ENCODE results near the gene B3GAT3. TPM values are rescaled to one million over a fixed set of nuclear protein-coding genes. Genes with fewer than 3 reads are reported as not detected.

B3GAT3 gene
- polyA plus RNA-seq, 1 donor from 2014 or later = 102 TPM

GRCh38 chr11:62575837-62576236 is 45.9 kb downstream of the B3GAT3 start:
- no peaks in the 10 kb centered on the region for H3K9me2 ChIP-seq (ENCODE audit: insufficient read depth, low read length)
- H3K9ac ChIP-seq (ENCODE audit: low read length) = no peak overlapping the region
- no peaks in the 10 kb centered on the region for H3K9me3 ChIP-seq (ENCODE audit: low read length)
- H3K4me3 ChIP-seq (ENCODE audit: low read length) = no peak overlapping the region
- no peaks in the 10 kb centered on the region for H4K20me1 ChIP-seq (ENCODE audit: insufficient read depth)
- peaks cover 26% of the 10 kb centered on the region for H3K79me2 ChIP-seq (replicated peaks; ENCODE audit: insufficient read depth, low read length)
- H3K27ac ChIP-seq (ENCODE audit: low read length) = no peak overlapping the region
- H3F3A ChIP-seq (ENCODE audit: insufficient read depth, low read length, poor library complexity, severe bottlenecking) = no peaks in the 10 kb centered on the region
- H2AFZ ChIP-seq (ENCODE audit: low read depth, low read length) = no peak overlapping the region
- no peak overlapping the region for H3K4me2 ChIP-seq (ENCODE audit: low read length)
- H3K27me3 ChIP-seq (ENCODE audit: insufficient read depth, low read depth, low read length) = no peaks in the 10 kb centered on the region
- H3K36me3 ChIP-seq (ENCODE audit: insufficient read depth, low read length) = no peaks in the 10 kb centered on the region
- no peak for TF ChIP-seq EP300 (conservative IDR thresholded peaks at IDR 0.05; ENCODE audit: poor library complexity, severe bottlenecking)
- no peak for TF ChIP-seq RAD21 (conservative IDR thresholded peaks at IDR 0.05)
- TF ChIP-seq TAF1 (IDR thresholded peaks at IDR 0.05; ENCODE audit: low read depth) = no peak
- TF ChIP-seq MXI1 (conservative IDR thresholded peaks at IDR 0.05; ENCODE audit: poor library complexity, severe bottlenecking) = no peak

- Histone ChIP-seq H3K4me3 (ENCODE audit: low read length) (peak overlapping the region; percentile 87), H3K79me2 (replicated peaks; ENCODE audit: insufficient read depth, low read length) (peaks cover 29% of the 10 kb centered on the region), H2AFZ (ENCODE audit: low read depth, low read length) (no peak overlapping the region), H3K27ac (ENCODE audit: low read length) (no peak overlapping the region), H3K9me2 (ENCODE audit: insufficient read depth, low read length) (no peaks in the 10 kb centered on the region), H4K20me1 (ENCODE audit: insufficient read depth) (no peaks in the 10 kb centered on the region), H3F3A (ENCODE audit: insufficient read depth, low read length, poor library complexity, severe bottlenecking) (no peaks in the 10 kb centered on the region), H3K9ac (ENCODE audit: low read length) (peak overlapping the region; percentile 75), H3K36me3 (ENCODE audit: insufficient read depth, low read length) (no peaks in the 10 kb centered on the region), H3K9me3 (ENCODE audit: low read length) (no peaks in the 10 kb centered on the region), H3K4me2 (ENCODE audit: low read length) (no peak overlapping the region), H3K27me3 (ENCODE audit: insufficient read depth, low read depth, low read length) (no peaks in the 10 kb centered on the region)
- TF ChIP-seq EP300 (conservative IDR thresholded peaks at IDR 0.05; ENCODE audit: poor library complexity, severe bottlenecking) (no peak), MXI1 (conservative IDR thresholded peaks at IDR 0.05; ENCODE audit: poor library complexity, severe bottlenecking) (no peak), SMC3 (conservative IDR thresholded peaks at IDR 0.05; ENCODE audit: poor library complexity) (no peak), RAD21 (conservative IDR thresholded peaks at IDR 0.05) (no peak), EZH2 (IDR thresholded peaks at IDR 0.05; ENCODE audit: borderline replicate concordance, insufficient read depth, low read length, poor library complexity, severe bottlenecking) (no peak), POLR2AphosphoS5 (IDR thresholded peaks at IDR 0.05) (no peak), TAF1 (IDR thresholded peaks at IDR 0.05; ENCODE audit: low read depth) (no peak)
- TF ChIP-seq, protein P1, sequence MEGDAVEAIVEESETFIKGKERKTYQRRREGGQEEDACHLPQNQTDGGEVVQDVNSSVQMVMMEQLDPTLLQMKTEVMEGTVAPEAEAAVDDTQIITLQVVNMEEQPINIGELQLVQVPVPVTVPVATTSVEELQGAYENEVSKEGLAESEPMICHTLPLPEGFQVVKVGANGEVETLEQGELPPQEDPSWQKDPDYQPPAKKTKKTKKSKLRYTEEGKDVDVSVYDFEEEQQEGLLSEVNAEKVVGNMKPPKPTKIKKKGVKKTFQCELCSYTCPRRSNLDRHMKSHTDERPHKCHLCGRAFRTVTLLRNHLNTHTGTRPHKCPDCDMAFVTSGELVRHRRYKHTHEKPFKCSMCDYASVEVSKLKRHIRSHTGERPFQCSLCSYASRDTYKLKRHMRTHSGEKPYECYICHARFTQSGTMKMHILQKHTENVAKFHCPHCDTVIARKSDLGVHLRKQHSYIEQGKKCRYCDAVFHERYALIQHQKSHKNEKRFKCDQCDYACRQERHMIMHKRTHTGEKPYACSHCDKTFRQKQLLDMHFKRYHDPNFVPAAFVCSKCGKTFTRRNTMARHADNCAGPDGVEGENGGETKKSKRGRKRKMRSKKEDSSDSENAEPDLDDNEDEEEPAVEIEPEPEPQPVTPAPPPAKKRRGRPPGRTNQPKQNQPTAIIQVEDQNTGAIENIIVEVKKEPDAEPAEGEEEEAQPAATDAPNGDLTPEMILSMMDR (IDR thresholded peaks at IDR 0.05; ENCODE audit: poor library complexity, severe bottlenecking) = no peak
- TF ChIP-seq, protein P2, sequence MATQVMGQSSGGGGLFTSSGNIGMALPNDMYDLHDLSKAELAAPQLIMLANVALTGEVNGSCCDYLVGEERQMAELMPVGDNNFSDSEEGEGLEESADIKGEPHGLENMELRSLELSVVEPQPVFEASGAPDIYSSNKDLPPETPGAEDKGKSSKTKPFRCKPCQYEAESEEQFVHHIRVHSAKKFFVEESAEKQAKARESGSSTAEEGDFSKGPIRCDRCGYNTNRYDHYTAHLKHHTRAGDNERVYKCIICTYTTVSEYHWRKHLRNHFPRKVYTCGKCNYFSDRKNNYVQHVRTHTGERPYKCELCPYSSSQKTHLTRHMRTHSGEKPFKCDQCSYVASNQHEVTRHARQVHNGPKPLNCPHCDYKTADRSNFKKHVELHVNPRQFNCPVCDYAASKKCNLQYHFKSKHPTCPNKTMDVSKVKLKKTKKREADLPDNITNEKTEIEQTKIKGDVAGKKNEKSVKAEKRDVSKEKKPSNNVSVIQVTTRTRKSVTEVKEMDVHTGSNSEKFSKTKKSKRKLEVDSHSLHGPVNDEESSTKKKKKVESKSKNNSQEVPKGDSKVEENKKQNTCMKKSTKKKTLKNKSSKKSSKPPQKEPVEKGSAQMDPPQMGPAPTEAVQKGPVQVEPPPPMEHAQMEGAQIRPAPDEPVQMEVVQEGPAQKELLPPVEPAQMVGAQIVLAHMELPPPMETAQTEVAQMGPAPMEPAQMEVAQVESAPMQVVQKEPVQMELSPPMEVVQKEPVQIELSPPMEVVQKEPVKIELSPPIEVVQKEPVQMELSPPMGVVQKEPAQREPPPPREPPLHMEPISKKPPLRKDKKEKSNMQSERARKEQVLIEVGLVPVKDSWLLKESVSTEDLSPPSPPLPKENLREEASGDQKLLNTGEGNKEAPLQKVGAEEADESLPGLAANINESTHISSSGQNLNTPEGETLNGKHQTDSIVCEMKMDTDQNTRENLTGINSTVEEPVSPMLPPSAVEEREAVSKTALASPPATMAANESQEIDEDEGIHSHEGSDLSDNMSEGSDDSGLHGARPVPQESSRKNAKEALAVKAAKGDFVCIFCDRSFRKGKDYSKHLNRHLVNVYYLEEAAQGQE (IDR thresholded peaks at IDR 0.05; ENCODE audit: borderline replicate concordance) = no peak
Measured at GRCh38 chr11:62575156-62575555, 46.6 kb downstream of the B3GAT3 start.
